RCC 7860 (cell line): ENCODE results near the gene UGT1A9.

ENCODE experiments used
- DNase-seq: peaks from one replicate; pipeline ENCODE4 v3.0.0-alpha.2; 2015; ENCODE audit warnings: low spot score
- FAIRE-seq: peaks from 2 replicates; lab custom pipeline; 2012; peaks lifted over from hg19 to GRCh38; lab: Jason Lieb, UNC

UGT1A9 gene

DNA sequence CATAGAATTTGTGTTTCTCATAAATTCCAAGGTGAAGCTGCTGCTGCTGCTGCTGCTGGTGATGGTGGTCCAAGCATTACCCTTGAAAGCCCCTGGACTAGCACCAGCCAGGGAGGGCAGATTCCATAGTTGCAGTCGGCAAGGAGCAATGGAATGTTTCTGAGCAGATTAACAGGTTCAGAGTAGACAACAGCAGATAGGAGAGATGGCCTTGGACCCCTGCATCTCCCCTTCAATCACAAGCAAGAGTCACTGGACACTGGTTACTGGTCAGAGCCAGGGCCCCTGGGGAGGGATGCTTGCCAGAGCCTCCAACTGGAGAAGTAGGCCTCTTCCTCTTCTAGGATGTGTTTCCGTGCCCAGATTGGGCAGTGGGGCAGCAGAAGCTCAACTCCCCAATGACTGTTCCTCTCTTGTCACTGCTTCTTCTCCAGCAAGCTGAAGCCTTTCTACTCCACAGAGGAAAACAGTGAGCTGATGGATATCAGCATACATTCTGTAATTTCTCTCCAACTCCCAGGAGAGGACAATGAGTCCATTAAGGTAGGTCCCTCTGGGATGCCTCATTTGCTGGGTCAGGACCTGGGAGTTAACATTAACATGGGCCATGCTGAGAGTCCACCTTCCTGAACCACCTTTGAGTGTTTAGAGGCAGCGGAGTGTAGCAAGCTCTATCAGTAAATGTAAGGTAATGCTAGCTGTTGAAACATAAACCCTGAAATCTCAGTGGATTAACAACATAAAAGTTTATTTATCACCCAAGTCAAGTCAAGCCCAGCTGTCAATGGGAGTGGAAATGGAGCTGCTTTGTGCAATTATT lies 141.7 kb downstream of the UGT1A9 start:
- FAIRE-seq (no peak), DNase-seq (no peak)

DNA sequence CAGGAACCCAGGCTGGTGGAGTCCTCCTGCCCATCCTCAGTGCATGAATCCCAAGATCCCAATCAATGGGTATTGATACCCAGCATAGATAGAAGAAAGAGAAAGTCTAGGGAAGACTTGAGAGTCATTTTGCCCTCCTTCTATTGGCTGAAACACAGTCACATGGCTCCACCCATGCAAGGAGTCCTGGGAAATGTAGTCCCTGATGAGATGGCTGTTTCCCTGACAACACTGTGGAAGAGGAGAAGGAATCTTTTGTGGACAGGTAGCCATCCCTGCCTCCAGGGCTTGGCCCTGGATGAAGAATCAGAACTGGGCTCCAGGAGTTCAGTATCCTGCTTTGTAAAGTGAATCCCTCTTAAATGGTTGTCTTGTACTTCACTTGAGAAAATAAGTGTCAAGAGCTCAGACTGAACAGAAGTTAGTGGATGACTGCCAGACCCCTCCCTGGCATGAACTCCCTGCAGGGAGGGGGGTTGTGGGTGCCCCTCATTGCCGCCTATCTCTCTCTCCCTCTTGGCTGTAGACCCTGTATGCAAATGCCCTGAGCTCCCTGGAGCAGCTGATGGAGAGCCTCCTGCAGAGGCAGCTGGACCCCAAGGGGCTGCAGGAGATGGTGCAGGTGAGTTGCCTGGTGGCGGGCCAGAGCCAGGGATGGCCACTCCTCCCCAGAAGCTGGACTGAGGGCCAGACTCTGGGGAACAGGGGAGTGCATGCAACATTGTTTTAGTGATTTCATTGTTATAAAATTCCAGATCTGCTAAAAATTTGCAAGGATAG lies 142.5 kb downstream of the UGT1A9 start:
- FAIRE-seq (no peak), DNase-seq (no peak)

DNA sequence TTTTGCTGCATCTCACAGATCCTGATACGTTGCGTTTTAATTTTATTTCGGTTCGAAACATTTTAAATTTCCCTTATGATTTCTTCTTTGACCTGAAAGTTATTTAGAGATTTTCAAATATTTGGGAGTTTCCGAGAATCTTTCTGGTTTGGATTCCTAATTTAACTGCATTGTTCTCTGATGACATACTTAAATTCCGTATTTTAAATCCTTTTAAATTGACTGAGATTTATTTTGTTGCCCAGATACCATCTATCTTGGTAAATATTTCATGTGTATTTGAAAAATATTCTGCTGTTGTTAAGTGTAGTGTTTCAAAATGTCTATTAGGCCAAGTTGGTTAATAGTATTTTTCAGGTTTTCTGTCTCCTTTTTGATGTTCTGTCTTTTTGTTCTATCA lies 144.2 kb downstream of the UGT1A9 start:
- DNase-seq (no peak), FAIRE-seq (no peak)

DNA sequence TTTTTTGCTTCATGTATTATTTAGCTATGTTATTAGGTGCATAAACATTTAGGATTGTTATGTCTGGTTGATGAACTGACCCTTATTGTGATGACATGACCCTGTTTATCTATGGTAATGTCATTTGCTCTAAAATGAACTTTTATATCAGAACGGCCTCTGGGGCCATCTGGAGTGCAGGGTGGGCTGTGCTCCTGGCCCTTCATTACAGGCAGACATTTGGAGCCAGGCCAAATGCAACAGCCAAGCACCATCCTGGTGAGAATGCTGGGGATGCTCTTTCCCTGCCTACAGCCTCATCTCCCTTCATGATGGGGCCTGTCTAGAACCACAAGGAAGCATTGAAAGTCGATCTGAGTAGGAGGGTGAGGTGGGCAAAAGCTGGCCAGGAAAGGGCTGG lies 144.6 kb downstream of the UGT1A9 start:
- FAIRE-seq (no peak), DNase-seq (no peak)

DNA sequence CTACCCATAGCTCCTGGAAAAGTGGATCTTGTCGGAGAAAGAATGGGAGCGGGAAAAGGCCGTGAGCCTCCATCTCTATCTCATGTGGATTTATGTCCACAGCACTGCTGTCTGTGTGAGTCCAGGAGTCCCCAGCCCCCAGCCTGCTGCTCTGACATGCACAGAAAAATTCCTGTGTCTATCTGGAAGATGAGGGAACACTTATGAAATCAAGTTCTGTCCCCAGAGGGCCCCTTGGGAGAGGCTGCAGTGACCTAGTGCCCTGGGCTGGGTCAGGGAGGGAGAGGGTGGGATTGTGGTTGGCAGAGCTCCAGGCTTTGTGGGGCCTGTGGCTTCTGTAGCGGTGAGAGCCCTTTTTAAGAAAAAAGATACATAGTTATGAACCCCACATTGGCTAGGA lies 145.1 kb downstream of the UGT1A9 start:
- no peak for FAIRE-seq
- DNase-seq, result no peak

DNA sequence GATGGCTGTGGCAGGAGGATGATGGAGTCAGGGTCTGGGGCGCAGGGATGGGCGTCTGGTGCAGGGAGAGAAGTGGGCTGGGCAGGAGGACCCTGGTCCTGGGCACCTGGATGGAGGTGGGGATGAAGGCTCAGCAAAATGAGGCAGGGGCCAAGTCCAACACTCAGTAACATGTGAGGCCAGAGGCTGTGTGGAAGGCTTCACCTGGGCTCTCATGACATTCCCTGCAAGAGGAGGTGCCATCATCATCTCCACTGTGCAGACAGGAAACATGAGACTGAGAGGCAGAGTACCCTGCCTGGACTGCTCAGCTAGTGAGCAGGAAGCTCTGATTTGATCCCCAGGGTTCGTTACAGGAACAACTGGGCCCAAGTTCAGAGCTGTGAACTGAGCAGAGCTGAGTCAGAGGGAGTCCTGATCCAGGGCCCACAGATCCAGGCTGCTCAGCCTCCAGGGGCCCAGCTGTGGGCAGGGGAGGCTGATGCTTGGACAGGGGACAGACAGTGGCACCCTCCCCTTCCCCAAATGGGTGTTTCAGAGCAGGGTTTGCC lies 145.7 kb downstream of the UGT1A9 start:
- FAIRE-seq (no peak), DNase-seq (no peak)

DNA sequence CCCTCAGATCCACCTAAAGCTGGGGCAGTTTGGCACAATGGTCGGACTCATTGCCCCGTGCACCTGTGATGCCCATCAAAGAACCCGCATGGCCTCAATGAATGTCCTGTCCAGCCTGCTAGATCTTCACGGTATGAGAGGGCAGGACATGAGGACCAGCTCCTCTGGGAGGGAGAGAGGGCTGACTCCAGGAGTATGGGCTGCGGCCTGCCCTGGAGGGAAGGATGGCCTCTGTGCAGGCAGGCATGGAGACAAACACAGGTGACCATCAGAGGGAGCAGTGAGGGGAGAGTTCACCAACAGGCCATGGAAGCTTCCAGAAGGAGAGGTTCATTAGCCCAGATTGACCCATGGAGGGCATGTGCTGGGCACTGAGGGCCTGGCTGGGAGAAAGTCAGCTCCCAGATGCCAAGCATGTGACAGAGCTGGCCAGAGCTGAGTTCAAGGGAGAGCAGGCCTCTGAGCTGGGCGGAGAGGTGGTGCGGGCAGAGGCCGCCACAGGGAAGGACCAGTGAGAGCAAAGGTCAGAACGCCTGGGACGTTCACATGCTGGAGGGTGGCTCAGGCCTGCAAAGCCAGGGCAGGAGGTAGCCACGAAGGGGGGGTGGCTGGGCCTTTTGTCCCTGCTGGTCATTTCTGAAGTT lies 146.4 kb downstream of the UGT1A9 start:
- DNase-seq, result no peak
- no peak for FAIRE-seq

DNA sequence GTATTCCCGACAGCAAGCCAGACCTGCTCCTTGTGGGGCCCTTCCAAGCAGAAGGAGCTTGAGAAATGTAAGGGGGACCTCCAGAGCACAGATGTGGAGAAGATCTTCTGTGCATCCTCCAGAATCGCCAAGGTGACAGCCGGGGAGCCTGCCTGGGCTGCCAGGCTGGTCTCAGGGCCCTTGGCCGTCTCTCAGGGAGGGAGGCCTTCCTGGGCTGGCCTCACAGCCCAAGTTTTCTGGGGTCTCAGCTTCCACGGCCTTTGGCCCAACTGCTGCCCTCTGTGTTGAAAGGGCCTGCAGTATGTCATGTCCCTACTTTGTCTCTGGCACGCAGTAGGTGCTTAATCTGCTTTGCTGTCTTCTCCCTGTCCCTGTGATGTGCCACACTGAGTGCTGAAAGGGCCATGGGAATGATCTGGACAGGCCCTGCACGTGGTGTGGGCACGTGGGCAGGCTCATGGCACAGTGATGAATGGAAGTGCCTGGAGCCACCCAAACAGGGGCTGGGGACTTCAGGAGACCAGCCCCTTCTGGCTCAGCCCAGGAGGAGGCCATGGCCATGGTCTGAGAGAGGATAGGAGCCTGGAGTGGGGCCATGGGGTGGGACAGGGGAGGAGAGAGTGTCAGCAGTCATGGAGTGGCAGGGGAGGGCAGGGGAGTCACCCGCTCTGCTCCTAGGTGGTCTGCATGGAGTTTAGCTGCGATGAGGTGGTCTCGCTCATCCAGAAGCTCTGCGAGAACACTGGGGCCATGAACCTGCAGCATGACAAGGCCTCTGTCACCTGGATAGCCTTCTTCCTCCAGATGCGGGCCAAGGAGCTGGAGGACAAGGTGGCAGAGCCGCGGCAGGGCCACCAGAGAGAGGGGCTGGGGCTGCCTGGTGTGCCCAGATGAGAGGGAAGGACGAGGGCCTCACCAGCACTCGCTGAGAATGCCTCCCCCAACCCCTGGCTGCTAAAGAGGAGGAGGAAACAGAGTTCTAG lies 147.2 kb downstream of the UGT1A9 start:
- FAIRE-seq (no peak), DNase-seq (no peak)

DNA sequence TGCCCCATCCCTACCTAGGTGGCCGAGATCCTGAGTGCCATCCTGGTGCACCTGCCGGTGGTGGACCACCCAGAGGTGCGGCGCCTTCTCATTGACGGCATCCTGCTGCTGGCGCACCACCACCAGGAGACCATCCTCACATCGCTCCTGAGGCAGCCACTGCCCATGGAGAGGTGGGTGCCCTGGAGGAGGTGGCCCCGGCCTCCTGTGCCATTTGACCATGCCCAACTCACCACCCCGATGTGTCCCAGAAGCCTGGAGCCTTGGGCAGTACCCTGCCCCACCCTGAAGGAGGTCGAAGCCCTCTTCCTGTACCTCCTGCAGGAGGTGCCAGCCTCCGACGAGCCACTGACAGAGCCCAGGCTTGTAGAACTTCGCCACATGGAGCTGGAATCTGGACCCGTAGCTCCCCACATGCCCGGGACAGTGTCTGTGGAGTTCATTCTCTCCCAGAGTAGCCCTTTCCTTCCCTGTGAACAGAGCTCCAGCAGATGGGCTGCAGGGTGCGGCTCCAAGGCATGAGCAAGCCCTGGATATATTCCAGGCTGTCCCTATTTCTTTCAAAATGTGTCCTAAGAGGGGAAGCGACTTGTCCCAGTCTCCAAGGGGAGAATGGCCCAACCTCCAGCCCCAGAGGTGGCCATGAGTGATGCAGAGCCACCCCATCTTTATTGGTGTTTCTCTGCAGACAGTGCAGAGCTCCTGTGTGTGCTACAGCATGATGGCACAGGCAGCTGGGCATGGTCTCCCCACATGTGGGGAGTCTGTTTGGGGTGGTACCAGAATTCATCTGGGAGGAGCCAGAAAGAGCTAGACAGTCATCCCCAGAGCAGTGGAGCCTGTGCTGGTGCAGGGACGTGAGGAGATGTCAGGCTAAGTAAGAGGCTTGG lies 148.4 kb downstream of the UGT1A9 start:
- DNase-seq, result no peak
- no peak for FAIRE-seq

DNA sequence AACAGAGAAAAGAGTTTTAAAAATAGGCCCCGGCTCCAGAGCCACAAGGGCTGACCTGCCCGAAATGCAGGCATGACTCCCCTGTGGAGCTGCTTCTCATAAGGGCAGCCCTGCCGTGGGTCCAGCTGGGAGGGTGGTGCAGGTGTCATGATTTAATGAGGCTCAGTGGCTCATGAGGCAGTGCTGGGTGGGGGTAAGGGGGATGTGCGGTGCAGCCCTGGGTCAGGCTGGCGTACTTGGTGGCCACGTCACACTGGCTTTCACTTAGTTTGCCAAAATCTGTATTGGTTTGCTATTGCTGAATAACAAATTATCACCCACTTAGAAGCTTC lies 149.0 kb downstream of the UGT1A9 start:
- FAIRE-seq (no peak), DNase-seq (no peak)

DNA sequence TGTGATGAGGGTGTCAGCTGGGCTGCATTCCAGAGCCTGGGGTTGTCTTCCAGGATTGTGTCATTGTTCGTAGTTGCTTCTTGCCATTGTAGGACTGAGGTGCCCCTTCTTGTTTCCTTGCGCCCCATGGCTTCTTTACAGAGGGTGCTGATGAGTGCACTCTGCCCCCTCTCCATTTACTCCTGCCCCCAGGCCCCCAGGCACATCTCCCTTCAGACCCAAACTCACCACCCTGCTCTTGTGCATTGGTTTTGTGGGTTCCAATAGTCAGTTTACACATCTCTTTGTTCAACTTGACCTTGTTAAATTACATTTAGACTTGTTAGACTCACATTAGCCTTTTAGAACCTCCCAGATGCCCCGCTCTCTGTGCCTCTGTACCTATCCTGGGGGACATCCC lies 149.5 kb downstream of the UGT1A9 start:
- DNase-seq (no peak), FAIRE-seq (no peak)

DNA sequence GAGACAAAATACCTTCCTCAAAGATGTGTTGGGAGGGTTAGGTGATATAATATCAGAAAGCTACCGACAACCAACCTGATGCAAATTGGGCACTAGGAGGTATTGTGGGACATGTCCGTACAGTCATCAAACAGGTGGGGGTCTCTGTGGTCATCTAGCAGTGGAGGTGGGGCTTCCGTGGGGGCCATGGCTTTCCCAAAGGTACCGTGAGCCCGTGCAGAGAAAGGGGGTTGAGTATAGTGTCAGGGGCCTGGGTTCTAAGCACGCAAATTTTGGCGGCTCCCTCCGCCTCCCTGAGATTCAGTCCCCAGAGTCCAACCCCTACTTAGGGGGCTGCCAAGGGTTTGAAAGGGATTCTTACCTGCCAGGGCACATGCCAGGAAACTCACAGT lies 150.0 kb downstream of the UGT1A9 start:
- DNase-seq (no peak), FAIRE-seq (no peak)

DNA sequence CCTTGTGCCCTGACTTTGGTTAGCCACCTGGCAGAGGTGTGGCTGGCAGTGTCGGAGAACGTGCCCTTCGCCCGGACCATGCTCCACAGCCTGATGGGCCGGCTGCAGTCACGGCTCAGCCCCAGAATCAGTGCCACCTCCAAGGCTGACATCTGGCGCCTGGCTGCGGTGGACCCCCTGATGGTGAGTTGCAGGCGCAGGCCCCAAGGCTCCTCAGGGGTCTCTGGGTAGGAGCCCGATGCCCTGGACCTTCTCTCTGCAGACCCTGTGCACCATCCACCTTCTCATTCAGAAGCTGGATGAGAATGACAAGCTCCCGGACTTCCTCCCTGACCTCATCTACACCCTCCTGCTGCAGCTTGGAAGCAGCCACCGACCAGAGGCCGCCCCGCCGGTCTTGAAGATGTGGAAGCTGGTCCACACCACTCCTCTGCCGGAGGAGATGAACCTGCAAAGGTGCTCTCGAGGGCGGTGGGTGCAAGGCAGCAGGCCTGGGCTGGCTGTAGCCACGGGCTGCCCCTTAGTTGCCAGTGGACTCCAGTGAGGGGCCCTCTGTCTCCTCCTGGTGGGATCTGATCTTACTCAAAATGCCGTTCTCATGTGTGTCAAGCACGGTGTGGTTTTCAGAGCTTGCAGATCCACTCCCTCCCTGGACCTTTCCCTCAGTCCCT lies 150.5 kb downstream of the UGT1A9 start:
- DNase-seq, result no peak
- FAIRE-seq, result no peak
